ENCODE results near the gene BCOR.

DNA sequence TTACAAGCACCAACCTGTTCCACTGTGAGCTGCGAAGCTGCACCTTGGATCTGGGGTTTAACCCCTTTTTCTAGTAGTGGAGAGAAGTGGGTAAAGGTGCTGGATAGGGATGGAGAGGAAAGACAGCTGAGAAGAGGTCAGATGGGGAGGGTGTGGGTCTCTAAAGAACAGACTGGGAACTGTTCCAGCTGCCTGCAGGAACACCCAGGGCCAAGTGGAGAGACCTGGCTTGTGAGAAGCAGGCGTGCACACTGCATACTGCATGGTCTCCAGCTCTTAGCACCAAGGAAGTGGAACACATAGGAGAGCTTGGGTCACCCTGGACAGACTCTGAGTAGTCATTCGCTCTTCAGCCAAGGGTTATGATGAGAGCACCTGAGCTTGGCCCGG lies 16.1 kb downstream of the BCOR start:
- TF ChIP-seq, protein P1, sequence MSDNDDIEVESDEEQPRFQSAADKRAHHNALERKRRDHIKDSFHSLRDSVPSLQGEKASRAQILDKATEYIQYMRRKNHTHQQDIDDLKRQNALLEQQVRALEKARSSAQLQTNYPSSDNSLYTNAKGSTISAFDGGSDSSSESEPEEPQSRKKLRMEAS (IDR thresholded peaks at IDR 0.05), result no peak
- TF ChIP-seq, protein P2, sequence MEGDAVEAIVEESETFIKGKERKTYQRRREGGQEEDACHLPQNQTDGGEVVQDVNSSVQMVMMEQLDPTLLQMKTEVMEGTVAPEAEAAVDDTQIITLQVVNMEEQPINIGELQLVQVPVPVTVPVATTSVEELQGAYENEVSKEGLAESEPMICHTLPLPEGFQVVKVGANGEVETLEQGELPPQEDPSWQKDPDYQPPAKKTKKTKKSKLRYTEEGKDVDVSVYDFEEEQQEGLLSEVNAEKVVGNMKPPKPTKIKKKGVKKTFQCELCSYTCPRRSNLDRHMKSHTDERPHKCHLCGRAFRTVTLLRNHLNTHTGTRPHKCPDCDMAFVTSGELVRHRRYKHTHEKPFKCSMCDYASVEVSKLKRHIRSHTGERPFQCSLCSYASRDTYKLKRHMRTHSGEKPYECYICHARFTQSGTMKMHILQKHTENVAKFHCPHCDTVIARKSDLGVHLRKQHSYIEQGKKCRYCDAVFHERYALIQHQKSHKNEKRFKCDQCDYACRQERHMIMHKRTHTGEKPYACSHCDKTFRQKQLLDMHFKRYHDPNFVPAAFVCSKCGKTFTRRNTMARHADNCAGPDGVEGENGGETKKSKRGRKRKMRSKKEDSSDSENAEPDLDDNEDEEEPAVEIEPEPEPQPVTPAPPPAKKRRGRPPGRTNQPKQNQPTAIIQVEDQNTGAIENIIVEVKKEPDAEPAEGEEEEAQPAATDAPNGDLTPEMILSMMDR (IDR thresholded peaks at IDR 0.05; ENCODE audit: control extremely low read depth in 1 of 3, insufficient read depth in 1 of 3, low read depth in 1 of 3, low read length in 3 of 3), result no peak
- no peak for TF ChIP-seq TCF12 (IDR thresholded peaks at IDR 0.05; ENCODE audit: low read depth, low read length)
- no peak for TF ChIP-seq RXRA (IDR thresholded peaks at IDR 0.05; ENCODE audit: insufficient read depth, low read depth, low read length)
- no peak for TF ChIP-seq SIN3A (conservative IDR thresholded peaks at IDR 0.05 in 1 of 2, IDR thresholded peaks at IDR 0.05 in 1 of 2; ENCODE audit: low read depth in 1 of 2, low read length in 2 of 2)
- no peak for TF ChIP-seq CEBPB (IDR thresholded peaks at IDR 0.05; ENCODE audit: low read depth, low read length)
- TF ChIP-seq NANOG (IDR thresholded peaks at IDR 0.05; ENCODE audit: insufficient read depth, low read depth, low read length, poor library complexity, severe bottlenecking), result no peak
- no peak for TF ChIP-seq RNF2 (IDR thresholded peaks at IDR 0.05; ENCODE audit: borderline replicate concordance, low read depth, low read length, missing control alignments, poor library complexity, severe bottlenecking)
- TF ChIP-seq CREB1 (IDR thresholded peaks at IDR 0.05), result no peak
- TF ChIP-seq RFX5 (IDR thresholded peaks at IDR 0.05; ENCODE audit: borderline replicate concordance, low read depth, low read length), result no peak
- TF ChIP-seq POLR2A (IDR thresholded peaks at IDR 0.05; ENCODE audit: control extremely low read depth in 1 of 2, low read depth in 2 of 2, low read length in 2 of 2), result no peak
- no peak for TF ChIP-seq EZH2 (IDR thresholded peaks at IDR 0.05; ENCODE audit: low read depth, low read length, severe bottlenecking)
- TF ChIP-seq POLR2AphosphoS5 (IDR thresholded peaks at IDR 0.05; ENCODE audit: low read depth, low read length), result no peak
- no peak for TF ChIP-seq KDM1A (IDR thresholded peaks at IDR 0.05; ENCODE audit: borderline replicate concordance, low read length)

Data from H1 (cell line).